ENCODE results near the gene TEX13A.

Gene TEX13A

DNA sequence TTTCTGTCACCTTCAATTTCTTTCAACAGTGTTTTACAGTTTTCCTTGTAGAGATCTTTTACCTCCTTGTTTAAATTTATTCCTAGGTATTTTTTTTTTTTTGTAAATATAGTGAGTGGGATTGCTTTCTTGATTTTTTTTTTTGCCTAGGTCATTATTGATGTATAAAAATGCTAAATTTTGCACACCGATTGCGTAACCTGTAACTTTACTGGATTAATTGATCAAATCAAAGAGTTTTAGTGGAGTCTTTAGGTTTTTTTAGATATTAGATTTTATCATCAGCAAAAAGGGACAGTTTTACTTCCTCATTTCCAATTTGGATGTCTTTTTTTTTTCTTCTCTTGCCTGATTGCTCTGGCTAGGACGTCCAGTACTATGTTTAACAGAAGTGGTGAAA is 40.9 kb downstream of the TEX13A start:
- intact Hi-C loops (cut with DNase I): no loop called here
- no peak for DNase-seq

DNA sequence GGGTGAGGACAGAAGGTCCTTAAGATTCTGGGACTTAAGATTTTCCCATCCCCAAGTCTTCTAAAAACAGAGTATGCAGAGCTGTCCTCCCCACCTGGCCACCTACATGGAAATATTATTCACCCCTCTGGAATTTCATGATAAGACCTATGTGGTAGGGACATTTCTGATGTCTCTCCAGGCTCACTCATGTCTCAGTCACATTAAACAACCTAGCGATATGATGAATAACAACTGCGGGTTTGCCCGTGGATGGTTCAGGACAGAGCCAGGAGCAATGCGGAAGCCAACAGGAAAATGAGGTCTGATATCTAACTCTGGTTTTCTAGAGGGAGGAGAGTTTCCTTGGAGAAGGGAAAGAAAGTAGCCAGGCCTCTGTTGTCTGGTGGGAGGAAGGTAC is 47.4 kb downstream of the TEX13A start:
- DNase-seq: no peak
- intact Hi-C loops (cut with DNase I): no loop called here
